Liver (tissue), 2 donors: ENCODE measurements around the gene DENND1C.

Experiments
- TF ChIP-seq, protein P1 (sequence below): IDR thresholded peaks from 2 replicates; pipeline ENCODE4 v1.6.1; 2016; ENCODE audit warnings: antibody characterized with exemption, mild to moderate bottlenecking
- TF ChIP-seq, protein P2 (sequence below): fragments of 150-350 bp; IDR thresholded peaks from 2 replicates; pipeline ENCODE4 v1.5.1; 2017; ENCODE audit warnings: improper control_type of control experiment, low read depth, low read length; ENCODE audit not compliant: missing input control
- donor health status: healthy.

DNA sequence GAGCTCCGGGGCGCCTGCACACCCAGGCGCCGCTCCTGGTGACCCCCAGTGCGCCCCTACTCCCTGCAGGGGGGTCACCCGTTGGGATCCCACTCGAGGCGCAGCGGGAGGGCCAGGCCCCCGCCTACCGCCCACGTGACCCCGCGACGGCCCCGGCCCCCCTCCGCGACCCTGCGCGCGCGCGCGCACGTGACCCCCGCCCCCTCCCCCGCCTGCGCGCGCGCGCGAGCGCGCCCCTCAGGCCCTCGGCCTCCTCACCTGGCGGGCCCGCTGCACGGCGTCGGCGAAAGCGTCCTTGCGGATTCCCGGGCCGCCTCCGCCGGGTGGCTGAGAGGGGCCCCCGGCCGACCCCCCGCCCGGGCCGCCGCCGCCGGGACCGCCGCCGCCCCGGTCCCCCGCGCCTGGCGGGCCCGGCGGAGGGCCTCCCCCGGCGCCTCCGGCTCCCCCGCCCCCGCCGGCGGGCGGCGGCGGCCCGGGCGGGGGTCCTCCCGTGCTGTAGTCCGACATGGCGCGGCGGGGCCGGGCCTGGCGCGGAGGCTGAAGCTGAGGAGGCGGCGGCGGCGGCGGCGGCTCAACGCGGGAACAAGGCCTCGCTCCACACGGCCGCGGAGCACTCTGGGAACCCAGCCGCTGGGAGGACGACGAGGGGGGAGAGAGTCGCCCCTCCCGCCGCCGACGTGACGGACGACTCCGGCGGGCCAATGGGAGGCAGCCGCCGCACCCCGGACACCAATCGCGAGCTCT lies 57.2 kb downstream of the DENND1C start, which contains the start of gene KHSRP:
- TF ChIP-seq, protein P1, sequence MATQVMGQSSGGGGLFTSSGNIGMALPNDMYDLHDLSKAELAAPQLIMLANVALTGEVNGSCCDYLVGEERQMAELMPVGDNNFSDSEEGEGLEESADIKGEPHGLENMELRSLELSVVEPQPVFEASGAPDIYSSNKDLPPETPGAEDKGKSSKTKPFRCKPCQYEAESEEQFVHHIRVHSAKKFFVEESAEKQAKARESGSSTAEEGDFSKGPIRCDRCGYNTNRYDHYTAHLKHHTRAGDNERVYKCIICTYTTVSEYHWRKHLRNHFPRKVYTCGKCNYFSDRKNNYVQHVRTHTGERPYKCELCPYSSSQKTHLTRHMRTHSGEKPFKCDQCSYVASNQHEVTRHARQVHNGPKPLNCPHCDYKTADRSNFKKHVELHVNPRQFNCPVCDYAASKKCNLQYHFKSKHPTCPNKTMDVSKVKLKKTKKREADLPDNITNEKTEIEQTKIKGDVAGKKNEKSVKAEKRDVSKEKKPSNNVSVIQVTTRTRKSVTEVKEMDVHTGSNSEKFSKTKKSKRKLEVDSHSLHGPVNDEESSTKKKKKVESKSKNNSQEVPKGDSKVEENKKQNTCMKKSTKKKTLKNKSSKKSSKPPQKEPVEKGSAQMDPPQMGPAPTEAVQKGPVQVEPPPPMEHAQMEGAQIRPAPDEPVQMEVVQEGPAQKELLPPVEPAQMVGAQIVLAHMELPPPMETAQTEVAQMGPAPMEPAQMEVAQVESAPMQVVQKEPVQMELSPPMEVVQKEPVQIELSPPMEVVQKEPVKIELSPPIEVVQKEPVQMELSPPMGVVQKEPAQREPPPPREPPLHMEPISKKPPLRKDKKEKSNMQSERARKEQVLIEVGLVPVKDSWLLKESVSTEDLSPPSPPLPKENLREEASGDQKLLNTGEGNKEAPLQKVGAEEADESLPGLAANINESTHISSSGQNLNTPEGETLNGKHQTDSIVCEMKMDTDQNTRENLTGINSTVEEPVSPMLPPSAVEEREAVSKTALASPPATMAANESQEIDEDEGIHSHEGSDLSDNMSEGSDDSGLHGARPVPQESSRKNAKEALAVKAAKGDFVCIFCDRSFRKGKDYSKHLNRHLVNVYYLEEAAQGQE = no peak
- TF ChIP-seq, protein P2, sequence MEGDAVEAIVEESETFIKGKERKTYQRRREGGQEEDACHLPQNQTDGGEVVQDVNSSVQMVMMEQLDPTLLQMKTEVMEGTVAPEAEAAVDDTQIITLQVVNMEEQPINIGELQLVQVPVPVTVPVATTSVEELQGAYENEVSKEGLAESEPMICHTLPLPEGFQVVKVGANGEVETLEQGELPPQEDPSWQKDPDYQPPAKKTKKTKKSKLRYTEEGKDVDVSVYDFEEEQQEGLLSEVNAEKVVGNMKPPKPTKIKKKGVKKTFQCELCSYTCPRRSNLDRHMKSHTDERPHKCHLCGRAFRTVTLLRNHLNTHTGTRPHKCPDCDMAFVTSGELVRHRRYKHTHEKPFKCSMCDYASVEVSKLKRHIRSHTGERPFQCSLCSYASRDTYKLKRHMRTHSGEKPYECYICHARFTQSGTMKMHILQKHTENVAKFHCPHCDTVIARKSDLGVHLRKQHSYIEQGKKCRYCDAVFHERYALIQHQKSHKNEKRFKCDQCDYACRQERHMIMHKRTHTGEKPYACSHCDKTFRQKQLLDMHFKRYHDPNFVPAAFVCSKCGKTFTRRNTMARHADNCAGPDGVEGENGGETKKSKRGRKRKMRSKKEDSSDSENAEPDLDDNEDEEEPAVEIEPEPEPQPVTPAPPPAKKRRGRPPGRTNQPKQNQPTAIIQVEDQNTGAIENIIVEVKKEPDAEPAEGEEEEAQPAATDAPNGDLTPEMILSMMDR = no peak
